GOT3 (cell line): ENCODE data around the gene PER2.
"Not testable (repeated sequence)": the region's sequence is repeated elsewhere in the genome, so short reads cannot be mapped to it uniquely, and the experiment has no call there.

Experiments used
- DNase-seq: peaks from one replicate; lab custom pipeline; 2025; ENCODE audit warnings: mixed read lengths; lab: John Stamatoyannopoulos, UW

The PER2 gene

GRCh38 chr2:238288650-238289573, 502 bp upstream of the PER2 start:
- peak; percentile 89 for DNase-seq

GRCh38 chr2:238286987-238287736, 1.2 kb downstream of the PER2 start:
- DNase-seq: no peak

- DNase-seq: peak; percentile 12
These were observed 1.9 kb downstream of the PER2 start for GRCh38 chr2:238286551-238286950.

- DNase-seq: no peak
These were observed 2.3 kb downstream of the PER2 start for GRCh38 chr2:238286095-238286494.

- DNase-seq: peak; percentile 45
These were observed 2.7 kb downstream of the PER2 start for GRCh38 chr2:238285653-238286082.

- no peak for DNase-seq
These were observed 3.5 kb downstream of the PER2 start for GRCh38 chr2:238284802-238285515.

DNA sequence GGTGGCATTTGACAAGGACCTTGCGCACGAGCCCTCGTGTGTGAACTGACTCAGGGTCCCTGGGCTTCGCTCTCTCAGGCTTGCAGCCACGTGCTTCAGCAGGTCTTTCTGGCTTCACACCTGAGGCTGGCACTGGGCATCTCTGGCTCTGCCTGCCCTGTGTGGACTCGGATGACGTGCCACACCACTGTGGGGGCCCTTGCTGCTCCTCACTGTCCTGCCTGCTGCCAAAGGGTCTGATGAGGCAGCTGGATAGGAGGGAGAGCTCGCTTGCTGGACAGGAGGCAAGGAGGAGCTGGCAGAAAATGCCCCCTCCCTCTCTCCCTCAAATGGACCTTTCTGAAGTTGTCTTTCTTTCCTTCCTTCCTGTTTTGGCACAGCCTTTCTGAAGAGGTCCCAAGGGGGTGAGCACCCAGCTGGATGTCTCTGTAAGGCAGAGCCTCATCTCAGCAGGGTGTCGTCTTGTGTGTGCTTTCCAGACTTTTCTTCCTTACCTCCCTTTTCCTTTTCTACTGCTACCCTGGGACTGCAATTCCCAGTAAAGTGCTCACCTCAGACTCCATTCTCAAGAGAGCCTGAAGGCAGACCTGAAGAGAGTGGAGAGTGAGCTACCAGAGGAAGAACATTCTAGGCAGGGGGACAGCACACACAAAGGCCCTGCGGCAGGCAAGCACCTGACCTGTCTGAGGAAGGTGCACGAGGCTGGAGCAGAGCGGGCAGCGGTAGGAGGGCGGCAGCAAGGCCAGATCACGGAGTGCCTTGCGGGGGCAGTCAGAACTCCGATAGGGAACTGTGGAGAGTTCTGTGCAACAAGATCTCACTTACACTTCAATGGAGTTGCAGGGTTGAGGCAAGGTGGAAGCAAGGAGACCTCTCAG, 5.3 kb downstream of the PER2 start:
- DNase-seq: no peak

- DNase-seq: no peak
These were observed 6.5 kb downstream of the PER2 start for GRCh38 chr2:238281826-238282480.

DNA sequence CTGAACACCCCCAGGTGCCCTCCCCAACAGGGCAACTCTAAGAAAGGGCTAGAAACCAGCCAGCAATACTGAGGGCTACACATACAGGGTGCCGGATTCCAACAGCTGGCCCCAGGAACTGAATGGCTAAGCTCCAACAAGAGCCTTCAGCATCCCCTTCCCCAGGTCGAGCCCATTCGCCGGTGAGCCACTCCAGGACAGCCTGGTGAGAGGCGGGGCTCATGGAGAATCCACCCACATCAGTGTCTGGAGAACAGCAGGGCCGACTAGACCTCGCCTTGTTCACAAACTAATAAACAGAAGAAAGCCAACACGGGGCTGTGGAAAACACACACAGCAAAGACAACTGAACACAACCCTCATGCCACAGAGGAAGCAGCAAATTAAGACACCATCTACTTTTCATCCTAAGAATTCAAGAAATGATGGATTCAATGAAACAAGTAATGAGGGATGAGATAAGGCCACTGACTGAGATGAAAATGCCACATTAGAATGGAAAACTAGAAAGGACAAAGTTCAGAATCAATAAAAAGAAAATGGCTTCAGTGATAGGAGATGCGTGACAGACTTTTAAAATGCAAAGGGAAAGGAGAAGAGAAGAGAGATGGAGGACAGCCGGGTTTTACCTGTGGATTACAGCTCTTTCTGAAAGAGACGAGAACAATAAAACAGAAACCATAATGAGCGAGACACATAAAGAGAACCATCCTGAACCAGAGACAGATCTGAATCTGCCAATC, 8.2 kb downstream of the PER2 start:
- DNase-seq: no peak

GRCh38 chr2:238279324-238279682, 9.1 kb downstream of the PER2 start:
- DNase-seq: no peak

DNA sequence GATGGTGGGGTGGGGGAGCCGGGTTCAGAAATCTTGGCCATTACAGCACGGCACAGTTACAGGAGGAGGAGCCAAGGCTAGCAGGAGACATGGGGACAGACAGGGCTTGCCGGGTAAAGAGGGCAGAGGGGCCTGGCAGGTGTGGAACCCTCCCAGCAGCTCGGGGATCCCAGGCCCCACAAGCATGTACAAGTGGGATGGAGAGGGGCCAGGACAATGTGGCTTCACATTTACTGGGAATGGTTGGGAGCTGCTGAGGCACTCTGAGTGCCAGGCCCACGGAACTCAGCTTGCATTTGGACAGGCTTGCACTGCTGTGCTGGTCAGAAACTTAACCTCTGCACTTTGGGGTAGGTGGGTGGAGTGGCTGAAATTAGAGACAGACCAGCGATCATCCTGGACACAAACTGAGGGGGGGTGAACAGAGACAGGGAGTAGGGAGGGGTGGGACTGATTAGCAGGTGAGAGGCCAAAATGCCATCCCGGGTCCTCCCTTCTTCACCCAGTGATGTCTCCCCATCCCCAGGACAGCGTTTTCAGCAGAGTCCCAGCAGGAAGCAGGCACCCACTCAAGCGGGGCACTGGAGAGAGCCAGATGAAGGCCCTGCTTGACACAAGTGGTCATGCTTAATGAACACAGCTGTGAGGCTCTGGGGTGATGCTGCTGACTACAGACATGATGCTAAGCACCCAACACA, 9.6 kb downstream of the PER2 start:
- DNase-seq: no peak

DNA sequence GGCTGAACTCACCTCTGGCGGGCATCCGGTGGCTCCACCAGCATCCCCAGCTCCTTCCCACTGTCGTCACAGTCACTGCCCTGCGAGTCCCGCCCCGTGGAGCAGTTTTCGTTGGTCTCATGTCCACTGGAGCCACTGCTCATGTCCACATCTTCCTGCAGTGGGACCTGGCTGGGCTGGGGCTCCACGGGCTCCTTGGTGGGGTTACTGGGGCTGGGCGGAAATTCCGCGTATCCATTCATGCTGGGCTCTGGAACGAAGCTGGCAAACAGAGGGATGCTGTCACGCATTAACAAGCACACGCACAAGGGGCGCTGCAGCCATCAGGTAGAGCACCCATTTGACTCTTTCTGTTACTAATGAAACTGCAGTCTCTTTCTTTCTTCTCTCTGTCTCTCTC, 10.7 kb downstream of the PER2 start:
- DNase-seq: no peak

- no peak for DNase-seq
These were observed 14.1 kb downstream of the PER2 start for GRCh38 chr2:238274152-238274865.

DNA sequence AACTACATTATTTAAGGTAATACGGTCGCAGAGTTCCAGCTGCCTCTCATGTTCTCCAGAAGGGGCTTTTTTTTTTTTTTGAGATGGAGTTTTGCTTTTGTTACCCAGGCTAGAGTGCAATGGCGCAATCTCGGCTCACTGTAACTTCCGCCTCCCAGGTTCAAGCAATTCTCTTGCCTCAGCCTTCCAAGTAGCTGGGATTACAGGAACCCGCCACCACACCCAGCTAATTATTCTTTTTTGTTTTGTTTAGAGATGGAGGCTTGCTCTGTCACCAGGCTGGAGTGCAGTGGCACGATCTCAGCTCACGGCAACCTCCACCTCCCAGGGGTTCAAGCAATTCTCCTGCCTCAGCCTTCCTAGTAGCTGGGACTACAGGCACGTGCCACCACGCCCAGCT, 15.0 kb downstream of the PER2 start:
- DNase-seq: not testable (repeated sequence)

DNA sequence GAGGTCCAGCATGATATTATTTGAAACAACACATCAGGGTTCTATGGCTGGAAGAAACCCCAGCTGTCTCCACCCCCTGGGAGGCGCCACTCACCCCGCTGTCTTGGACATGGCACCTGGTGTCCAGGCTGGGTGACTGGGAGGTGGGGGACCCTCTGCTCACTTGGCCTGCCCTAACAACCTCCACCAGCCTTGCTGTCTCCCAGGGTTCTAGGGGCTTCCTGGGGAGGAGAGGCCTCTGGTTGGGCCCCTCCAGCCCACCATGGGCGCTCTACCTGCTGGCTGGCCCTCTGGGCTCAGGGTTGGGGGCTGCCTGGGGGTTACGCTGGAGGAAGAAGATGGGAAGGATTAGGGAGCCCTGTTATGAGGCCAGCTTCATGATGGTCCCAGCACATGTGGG, 16.3 kb downstream of the PER2 start:
- DNase-seq: no peak

GRCh38 chr2:238271686-238272085, 16.7 kb downstream of the PER2 start:
- DNase-seq: not testable (repeated sequence)

DNA sequence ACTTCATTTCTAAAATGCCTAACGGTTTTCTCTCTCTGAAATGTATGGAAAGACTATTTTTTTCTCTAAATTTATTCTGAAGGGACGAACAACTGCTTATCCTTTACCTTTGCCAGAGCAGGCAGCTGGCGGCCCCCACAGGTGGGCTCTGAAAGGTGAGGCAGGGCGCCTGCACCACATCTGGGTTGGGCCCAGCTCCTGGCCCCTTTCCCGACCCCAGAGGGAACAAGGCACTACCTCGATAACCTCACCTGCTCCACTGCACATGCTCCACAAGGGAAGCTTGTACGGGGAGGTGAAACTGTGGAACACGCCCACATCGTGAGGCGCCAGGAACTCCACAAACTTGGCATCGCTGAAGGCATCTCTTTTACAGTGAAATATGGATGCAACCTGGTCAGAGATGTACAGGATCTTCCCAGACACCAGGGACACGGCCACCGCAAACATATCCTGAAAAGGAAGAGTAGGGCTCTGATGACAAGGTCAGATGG, 17.3 kb downstream of the PER2 start:
- no peak for DNase-seq

DNA sequence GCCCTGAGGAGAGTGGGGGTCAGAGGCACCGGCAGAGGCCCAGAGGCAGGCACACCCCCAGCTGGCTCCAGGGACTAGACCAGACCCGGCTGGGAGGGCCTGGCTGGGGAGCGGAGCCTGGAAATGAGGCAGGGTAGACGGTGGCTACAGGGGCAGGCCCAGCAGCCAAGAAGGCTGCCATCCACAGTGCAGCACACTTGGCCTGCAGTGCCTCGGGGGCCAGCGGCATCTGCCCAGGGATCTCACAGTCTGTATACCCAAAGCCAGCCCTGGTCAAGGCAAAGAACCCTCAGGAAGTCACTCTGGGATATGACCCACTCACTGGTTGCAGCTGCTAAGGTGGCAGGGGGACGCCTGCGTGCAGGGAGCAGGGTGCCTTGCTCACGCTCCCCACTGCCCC, 17.8 kb downstream of the PER2 start:
- DNase-seq: no peak

DNA sequence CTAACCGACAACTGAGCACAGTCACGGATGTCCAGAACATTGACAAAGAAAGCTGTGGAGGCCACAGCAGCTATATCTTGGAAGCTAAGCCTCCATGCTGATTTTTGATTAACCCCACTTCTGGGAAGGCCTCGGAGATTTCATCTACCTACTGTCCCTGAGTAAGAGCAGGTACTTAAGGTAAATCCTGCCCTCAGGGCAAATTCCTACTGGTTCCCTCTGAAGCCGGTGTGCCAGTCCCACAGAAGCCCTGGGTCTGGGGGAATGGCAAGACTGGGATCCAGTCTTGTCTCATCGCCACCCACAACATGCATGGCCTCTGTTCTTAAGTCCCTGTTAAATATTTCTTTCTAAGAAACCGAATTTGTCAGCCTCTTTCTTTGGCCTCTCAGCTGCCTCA, 18.7 kb downstream of the PER2 start:
- DNase-seq: no peak
